Measurements from ENCODE around the gene CSNK1E.

- TF ChIP-seq CTCF (IDR thresholded peaks at IDR 0.05; ENCODE audit: low read depth, low read length, poor library complexity, severe bottlenecking) (no peak), EZH2phosphoT487 (IDR thresholded peaks at IDR 0.05; ENCODE audit: borderline replicate concordance, low read length) (no peak)
These were observed 29.3 kb upstream of the CSNK1E start for GRCh38 chr22:38346506-38346905.
